Suprapubic skin (tissue), 4 donors: ENCODE data around the gene DDA1. TPM values are rescaled to one million over a fixed set of nuclear protein-coding genes. Genes with fewer than 3 reads are reported as not detected.
"Not testable (repeated sequence)": the region's sequence is repeated elsewhere in the genome, so short reads cannot be mapped to it uniquely, and the experiment has no call there.

Source experiments
- DNase-seq, 2 donors: peaks; one replicate each; pipeline ENCODE4 v3.0.0-alpha.2; 2019; ENCODE audit warnings: low spot score in 2 of 2
- H3K27ac ChIP-seq: fragments of 200-600 bp; sonication (generic); one replicate; pipeline ENCODE4 v1.5.1; 2019
- H3K27me3 ChIP-seq: fragments of 200-600 bp; sonication (generic); one replicate; pipeline ENCODE4 v1.5.1; 2019
- H3K36me3 ChIP-seq: fragments of 200-600 bp; sonication (generic); one replicate; pipeline ENCODE4 v1.5.1; 2019
- H3K4me1 ChIP-seq: fragments of 200-600 bp; sonication (generic); one replicate; pipeline ENCODE4 v1.5.1; 2019
- H3K4me3 ChIP-seq: fragments of 200-600 bp; sonication (generic); one replicate; pipeline ENCODE4 v1.5.1; 2019; ENCODE audit warnings: mild to moderate bottlenecking
- H3K9me3 ChIP-seq: fragments of 200-600 bp; sonication (generic); one replicate; pipeline ENCODE4 v1.5.1; 2019
- EP300 ChIP-seq: sonication (generic); formaldehyde crosslinking; IDR thresholded peaks from one replicate; pipeline ENCODE4 v1.6.1; 2017; ENCODE audit warnings: antibody characterized with exemption
- POLR2A ChIP-seq, 2 donors: fragments of 450-650 bp; IDR thresholded peaks; one replicate each; pipeline ENCODE4 v1.6.1; 2017; ENCODE audit warnings: antibody characterized with exemption in 2 of 2, mild to moderate bottlenecking in 2 of 2, moderate library complexity in 2 of 2
- POLR2AphosphoS5 ChIP-seq, 3 donors: sonication (generic); formaldehyde crosslinking; IDR thresholded peaks; one replicate each; pipeline ENCODE4 v1.6.1; 2017; ENCODE audit warnings: antibody characterized with exemption in 3 of 3
- WGBS: methylation state at CpG from one replicate; pipeline ENCODE4 v1.1.5; 2018; 5-methylcytosine and 5-hydroxymethylcytosine counted together
- total RNA-seq, 4 donors: library from RNA; depleted of rRNA; stranded (reverse); fragments of >200 nt; gene quantifications; one replicate each; pipeline ENCODE4 v1.1.0, GENCODE V29; 2016
- TF ChIP-seq, protein P1 (sequence below), 2 donors: fragments of 200-600 bp in 1 of 2; fragments of 450-650 bp in 1 of 2; sonication (generic) in 1 of 2; IDR thresholded peaks; one replicate each; pipeline ENCODE4 v1.5.1; 2016 to 2019; ENCODE audit warnings: antibody characterized with exemption in 2 of 2, mild to moderate bottlenecking in 1 of 2, moderate library complexity in 1 of 2

Gene DDA1
- total RNA-seq, 4 donors from 2014 or later = 17.9 to 35.2 (median 22.8) TPM

DNA sequence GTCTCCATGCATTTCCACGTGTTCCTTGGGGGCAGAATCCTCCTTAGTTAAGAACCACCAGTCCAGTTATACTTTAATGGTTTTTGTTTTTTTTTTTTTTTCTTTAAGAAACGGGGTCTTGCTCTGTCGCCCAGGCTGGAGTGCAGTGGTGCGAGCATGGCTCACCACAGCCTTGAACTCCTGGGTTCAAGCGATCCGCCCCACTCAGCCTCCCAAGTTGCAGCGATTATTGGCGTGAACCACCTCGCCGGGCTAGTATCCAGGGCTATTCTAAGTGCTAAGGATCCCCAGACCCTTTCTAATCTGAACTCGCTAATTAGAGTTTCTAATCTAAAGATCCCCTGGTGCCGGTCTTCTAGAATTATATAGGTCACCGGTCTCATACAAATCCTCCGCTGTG lies 15.8 kb upstream of the DDA1 start:
- DNase-seq = no peak
- peaks cover 14% of the 10 kb centered on the region for H3K4me1 ChIP-seq
- peaks cover 6% of the 10 kb centered on the region for H3K36me3 ChIP-seq
- no peaks in the 10 kb centered on the region for H3K9me3 ChIP-seq
- no peak overlapping the region for H3K27ac ChIP-seq
- no peak overlapping the region for H3K4me3 ChIP-seq
- WGBS = 92% methylated on average over 14 of the region's 14 CpGs
- TF ChIP-seq EP300 (no peak), POLR2A (IDR thresholded peaks at IDR 0.05) (no peak), POLR2AphosphoS5 (IDR thresholded peaks at IDR 0.05) (no peak)
- TF ChIP-seq, protein P1, sequence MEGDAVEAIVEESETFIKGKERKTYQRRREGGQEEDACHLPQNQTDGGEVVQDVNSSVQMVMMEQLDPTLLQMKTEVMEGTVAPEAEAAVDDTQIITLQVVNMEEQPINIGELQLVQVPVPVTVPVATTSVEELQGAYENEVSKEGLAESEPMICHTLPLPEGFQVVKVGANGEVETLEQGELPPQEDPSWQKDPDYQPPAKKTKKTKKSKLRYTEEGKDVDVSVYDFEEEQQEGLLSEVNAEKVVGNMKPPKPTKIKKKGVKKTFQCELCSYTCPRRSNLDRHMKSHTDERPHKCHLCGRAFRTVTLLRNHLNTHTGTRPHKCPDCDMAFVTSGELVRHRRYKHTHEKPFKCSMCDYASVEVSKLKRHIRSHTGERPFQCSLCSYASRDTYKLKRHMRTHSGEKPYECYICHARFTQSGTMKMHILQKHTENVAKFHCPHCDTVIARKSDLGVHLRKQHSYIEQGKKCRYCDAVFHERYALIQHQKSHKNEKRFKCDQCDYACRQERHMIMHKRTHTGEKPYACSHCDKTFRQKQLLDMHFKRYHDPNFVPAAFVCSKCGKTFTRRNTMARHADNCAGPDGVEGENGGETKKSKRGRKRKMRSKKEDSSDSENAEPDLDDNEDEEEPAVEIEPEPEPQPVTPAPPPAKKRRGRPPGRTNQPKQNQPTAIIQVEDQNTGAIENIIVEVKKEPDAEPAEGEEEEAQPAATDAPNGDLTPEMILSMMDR (IDR thresholded peaks at IDR 0.05) = no peak
- H3K27me3 ChIP-seq = no peaks in the 10 kb centered on the region

DNA sequence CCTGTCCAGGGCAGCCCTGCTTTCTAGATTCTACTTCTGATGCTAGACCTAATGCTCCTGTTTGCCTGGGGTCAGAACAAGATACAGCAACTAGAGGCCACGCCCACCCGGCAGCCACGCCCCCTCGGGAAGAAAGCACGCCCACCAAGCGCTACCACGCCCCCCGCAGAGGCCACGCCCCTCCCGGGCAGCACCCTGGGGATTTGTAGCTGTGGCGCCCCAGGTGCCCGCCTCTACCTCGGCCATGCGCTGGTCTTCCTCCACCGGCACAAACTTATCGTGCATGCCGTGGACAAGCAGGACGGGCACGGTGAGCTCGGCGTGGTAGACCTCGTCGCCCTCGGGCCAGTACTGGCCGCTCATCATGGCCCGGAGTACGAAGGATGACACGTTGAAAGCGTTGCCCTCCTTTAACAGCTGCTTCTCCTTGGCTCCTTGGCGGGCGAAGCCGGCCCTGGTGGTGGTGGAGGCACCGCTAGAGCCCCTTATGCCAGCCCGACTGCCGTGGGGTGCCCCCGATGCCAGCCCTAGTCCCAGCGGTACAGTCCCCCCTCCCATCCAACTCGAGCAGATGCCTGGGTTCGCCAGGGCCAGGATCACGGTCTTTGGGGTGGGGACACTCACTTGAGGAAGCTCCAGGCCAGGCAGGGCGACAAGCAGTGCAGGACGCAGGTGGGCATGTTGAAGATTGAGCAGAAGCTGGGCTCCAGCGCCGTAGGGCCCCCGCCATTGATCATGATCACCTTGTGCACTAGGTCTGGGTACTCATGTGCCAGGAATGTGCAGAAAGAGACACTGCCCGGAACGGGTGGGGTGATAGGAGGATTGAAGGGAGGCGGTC lies 15.1 kb upstream of the DDA1 start:
- H3K27ac ChIP-seq = no peak overlapping the region
- DNase-seq = no peak
- no peak for TF ChIP-seq POLR2A (IDR thresholded peaks at IDR 0.05)
- TF ChIP-seq, protein P1 (IDR thresholded peaks at IDR 0.05) = no peak
- TF ChIP-seq EP300 = no peak
- TF ChIP-seq POLR2AphosphoS5 (IDR thresholded peaks at IDR 0.05) = no peak
- no peak overlapping the region for H3K4me3 ChIP-seq
- H3K4me1 ChIP-seq = peaks cover 14% of the 10 kb centered on the region
- 78% methylated on average over 40 of the region's 48 CpGs for WGBS
- no peaks in the 10 kb centered on the region for H3K9me3 ChIP-seq
- H3K36me3 ChIP-seq = peaks cover 6% of the 10 kb centered on the region
- no peaks in the 10 kb centered on the region for H3K27me3 ChIP-seq

DNA sequence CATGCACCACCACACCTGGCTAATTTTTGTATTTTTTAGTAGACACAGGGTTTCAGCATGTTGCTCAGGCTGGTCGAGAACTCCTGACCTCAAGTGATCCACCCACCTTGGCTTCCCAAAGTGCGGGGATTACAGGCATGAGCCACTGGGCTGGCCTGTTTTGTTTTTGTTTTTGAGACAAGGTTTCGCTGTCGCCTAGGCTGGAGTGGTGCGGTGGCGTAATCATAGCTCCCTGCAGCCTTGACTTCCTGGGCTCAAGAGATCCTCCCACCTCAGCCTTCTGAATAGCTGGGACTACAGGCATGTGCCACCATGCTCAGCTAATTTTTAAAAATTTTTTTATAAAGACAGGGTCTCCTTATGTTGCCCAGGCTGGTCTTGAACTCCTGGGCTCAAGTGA lies 13.8 kb upstream of the DDA1 start:
- H3K4me3 ChIP-seq, H3K36me3 ChIP-seq, H3K9me3 ChIP-seq, H3K27ac ChIP-seq, H3K27me3 ChIP-seq, DNase-seq: not testable (repeated sequence)
- WGBS = 99% methylated on average over 6 of the region's 6 CpGs
- H3K4me1 ChIP-seq = peaks cover 14% of the 10 kb centered on the region

DNA sequence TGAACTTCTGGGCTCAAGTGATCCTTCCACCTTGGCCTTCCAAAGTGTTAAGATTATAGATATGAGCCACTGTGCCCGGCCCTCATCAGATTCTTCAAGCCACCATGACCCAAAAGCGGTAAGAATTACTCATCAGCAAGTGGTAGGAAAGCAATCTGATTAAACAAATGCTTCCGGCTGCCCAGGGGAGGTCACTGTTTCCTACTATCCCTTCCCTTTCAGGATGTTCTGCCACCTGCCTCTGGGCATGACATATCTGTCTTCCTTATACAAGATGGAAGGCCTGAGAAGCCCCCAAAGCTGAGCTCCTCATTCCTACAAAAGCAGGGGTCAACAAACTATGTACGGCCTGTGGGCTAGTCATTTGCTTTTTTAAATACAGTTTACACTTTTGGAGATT lies 13.1 kb upstream of the DDA1 start:
- no peak for DNase-seq
- no peaks in the 10 kb centered on the region for H3K27me3 ChIP-seq
- H3K4me1 ChIP-seq = peaks cover 14% of the 10 kb centered on the region
- no peak overlapping the region for H3K27ac ChIP-seq
- H3K36me3 ChIP-seq = peaks cover 6% of the 10 kb centered on the region
- 55% methylated on average over 4 of the region's 4 CpGs for WGBS
- no peak overlapping the region for H3K4me3 ChIP-seq
- no peaks in the 10 kb centered on the region for H3K9me3 ChIP-seq
- no peak for TF ChIP-seq POLR2A (IDR thresholded peaks at IDR 0.05)
- no peak for TF ChIP-seq EP300
- no peak for TF ChIP-seq POLR2AphosphoS5 (IDR thresholded peaks at IDR 0.05)
- TF ChIP-seq, protein P1 (IDR thresholded peaks at IDR 0.05) = no peak

DNA sequence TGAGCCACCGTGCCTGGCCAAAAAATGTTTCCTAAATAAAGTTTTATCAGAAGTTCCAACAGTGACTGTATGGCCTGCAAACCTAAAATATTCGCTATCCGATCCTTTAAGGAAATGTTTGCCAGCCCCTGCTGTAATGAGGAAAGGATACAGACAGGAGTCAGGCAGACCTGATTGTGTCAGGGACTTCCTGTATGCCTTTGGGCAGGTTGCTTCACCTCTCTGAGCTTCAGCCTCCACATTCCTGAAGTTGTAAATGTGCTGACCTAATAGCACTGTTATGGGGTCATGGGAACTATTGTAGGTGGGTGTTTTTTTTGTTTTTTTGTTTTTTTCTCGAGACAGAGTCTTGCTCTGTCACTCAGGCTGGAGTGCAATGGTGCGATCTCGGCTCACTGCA lies 12.4 kb upstream of the DDA1 start:
- no peak for DNase-seq
- 87% methylated on average over 6 of the region's 6 CpGs for WGBS
- no peaks in the 10 kb centered on the region for H3K27me3 ChIP-seq
- peaks cover 16% of the 10 kb centered on the region for H3K4me1 ChIP-seq
- no peak overlapping the region for H3K27ac ChIP-seq
- no peak overlapping the region for H3K4me3 ChIP-seq
- H3K36me3 ChIP-seq = peaks cover 6% of the 10 kb centered on the region
- TF ChIP-seq POLR2AphosphoS5 (IDR thresholded peaks at IDR 0.05) (no peak), EP300 (no peak), POLR2A (IDR thresholded peaks at IDR 0.05) (no peak)
- TF ChIP-seq, protein P1 (IDR thresholded peaks at IDR 0.05) = no peak
- H3K9me3 ChIP-seq = no peaks in the 10 kb centered on the region
